ENCODE measurements around the gene RSPO3. TPM values are rescaled to one million over a fixed set of nuclear protein-coding genes. Genes with fewer than 3 reads are reported as not detected.
A peak's percentile ranks its signal among the peaks of the same experiment; 100 is the strongest.

The RSPO3 gene
- total and polyA plus RNA-seq, 2 of the 4 experiments (the other 2 are of a cell fraction): not detected

DNA sequence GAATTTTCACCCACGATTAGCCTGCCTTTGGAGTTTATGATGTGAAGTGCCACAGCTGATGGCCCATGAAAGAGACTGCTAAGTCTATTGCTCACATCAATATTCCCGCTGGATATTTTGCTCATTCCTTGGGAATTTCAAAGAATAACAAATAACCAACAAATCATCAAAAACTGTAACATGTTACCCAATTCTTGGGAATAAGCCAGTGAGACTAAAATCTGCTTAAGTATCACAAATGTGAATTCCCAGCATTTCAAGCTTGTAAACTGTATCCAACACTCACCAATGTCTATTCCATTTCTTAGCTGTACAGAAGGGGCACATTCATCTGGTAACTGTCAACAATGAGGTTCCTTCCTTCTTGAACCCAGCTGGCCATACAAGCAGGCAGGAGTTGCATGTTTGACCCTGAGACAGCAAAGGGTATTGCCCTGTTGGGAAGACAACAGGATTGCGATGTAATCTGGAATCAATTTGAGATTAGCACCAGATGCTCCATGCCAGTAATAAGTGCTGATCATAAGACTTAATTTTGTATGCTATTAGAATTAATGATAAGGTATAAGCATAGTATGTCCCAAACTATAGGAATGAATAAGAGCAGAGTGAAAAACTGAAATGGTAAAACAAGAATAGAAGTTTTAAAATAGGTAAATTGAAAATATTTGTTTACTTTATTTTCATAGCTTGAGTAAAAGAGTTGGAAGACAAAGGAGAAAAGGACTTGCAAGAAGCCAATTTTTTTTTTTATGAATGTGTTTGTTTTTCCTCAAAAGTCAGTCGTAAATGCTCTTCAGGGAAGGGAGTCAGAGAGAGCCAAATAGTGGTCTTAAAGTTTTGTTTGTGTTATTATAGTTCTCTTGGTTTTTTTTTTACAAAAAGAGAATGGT, 58.8 kb downstream of the RSPO3 start:
- H3K9ac ChIP-seq (ENCODE audit: low read depth, low read length): no peak overlapping the region
- peaks cover 2% of the 10 kb centered on the region for H3K27me3 ChIP-seq (ENCODE audit: control insufficient read depth, insufficient read depth, low read length)
- TF ChIP-seq, protein P1, sequence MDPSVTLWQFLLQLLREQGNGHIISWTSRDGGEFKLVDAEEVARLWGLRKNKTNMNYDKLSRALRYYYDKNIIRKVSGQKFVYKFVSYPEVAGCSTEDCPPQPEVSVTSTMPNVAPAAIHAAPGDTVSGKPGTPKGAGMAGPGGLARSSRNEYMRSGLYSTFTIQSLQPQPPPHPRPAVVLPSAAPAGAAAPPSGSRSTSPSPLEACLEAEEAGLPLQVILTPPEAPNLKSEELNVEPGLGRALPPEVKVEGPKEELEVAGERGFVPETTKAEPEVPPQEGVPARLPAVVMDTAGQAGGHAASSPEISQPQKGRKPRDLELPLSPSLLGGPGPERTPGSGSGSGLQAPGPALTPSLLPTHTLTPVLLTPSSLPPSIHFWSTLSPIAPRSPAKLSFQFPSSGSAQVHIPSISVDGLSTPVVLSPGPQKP (IDR thresholded peaks at IDR 0.05; ENCODE audit: borderline replicate concordance, low read depth, low read length): no peak
- peak; percentile 14; the same call in 1 of the 2 replicates for TF ChIP-seq CEBPB (IDR thresholded peaks at IDR 0.05; ENCODE audit: low read depth, low read length)
- no TSS peak for BruUV-seq (replicated peaks)
- no peaks in the 10 kb centered on the region for H3K9me3 ChIP-seq (ENCODE audit: control insufficient read depth, insufficient read depth, low read length)
- H3K27ac ChIP-seq (ENCODE audit: insufficient read depth, low read length): no peak overlapping the region
- DNase-seq: peak; percentile 63
- H3K4me1 ChIP-seq (ENCODE audit: control insufficient read depth, insufficient read depth, low read length): peaks cover 2% of the 10 kb centered on the region; the same call in 1 of the 2 replicates
- H4K91ac ChIP-seq (ENCODE audit: insufficient read depth, low read depth, low read length): no peak overlapping the region
- H3K36me3 ChIP-seq (ENCODE audit: control insufficient read depth, insufficient read depth, low read length): no peaks in the 10 kb centered on the region
- ChIA-PET POLR2A (ENCODE audit: unreplicated experiment) (no interaction called here), CTCF (interaction anchor here (0.5 to 1.4 kb wide), 2 partner anchors 9 to 25 kb away, joined by 3 to 4 read pairs; no protein-coding TSS in a partner anchor)
- no peak overlapping the region for H4K8ac ChIP-seq (ENCODE audit: low read depth in 2 of 2, low read length in 2 of 2)
- H3K18ac ChIP-seq (ENCODE audit: low read depth, low read length): no peak overlapping the region
- in situ Hi-C loops (cut with MboI; ENCODE audit: low sequenced_read_pairs): no loop called here
- H3K56ac ChIP-seq (ENCODE audit: extremely low read depth, insufficient read depth, low read length): no peak overlapping the region
- peak overlapping the region; percentile 50; the same call in 1 of the 2 replicates for H3K4me2 ChIP-seq (ENCODE audit: low read depth, low read length)
- no peak overlapping the region for H3K4me3 ChIP-seq (ENCODE audit: insufficient read depth, low read depth, low read length)
- no peak overlapping the region for H2BK20ac ChIP-seq (ENCODE audit: low read depth, low read length)
- H2AFZ ChIP-seq (replicated peaks; ENCODE audit: low read length, poor library complexity): no peak overlapping the region
- 33% methylated on average over 2 of the region's 4 CpGs; no CpG with 5 or more reads in 1 of the 2 experiments for WGBS, 2 experiments (ENCODE audit: extremely low coverage in 2 of 2, insufficient read length in 1 of 2)
- H3K23ac ChIP-seq (ENCODE audit: low read depth, low read length): no peak overlapping the region
- no peaks in the 10 kb centered on the region for H4K20me1 ChIP-seq (ENCODE audit: insufficient read depth, low read length)
- no peaks in the 10 kb centered on the region for H3K79me1 ChIP-seq (ENCODE audit: low read depth in 1 of 2, low read length in 2 of 2)
- H2BK5ac ChIP-seq (ENCODE audit: low read depth, low read length, poor library complexity, severe bottlenecking): no peak overlapping the region
- peak; percentile 85 for ATAC-seq (ENCODE audit: low read depth)
- H2AK9ac ChIP-seq (replicated peaks; ENCODE audit: low read depth, low read length, poor library complexity): no peak overlapping the region
- no peak overlapping the region for H3K4ac ChIP-seq (ENCODE audit: low read depth, low read length)
- dilution Hi-C loops (cut with HindIII; ENCODE audit: low sequenced_read_pairs, unreplicated experiment): no loop called here
- no peak overlapping the region for H2BK15ac ChIP-seq (ENCODE audit: low read depth, low read length)
- intact Hi-C loops (cut with micrococcal nuclease): no loop called here
- H2BK120ac ChIP-seq (ENCODE audit: low read depth, low read length): no peak overlapping the region
- H2AK5ac ChIP-seq (ENCODE audit: low read depth, low read length): no peak overlapping the region
- H4K5ac ChIP-seq (ENCODE audit: low read depth, low read length): no peak overlapping the region
- H3K14ac ChIP-seq (replicated peaks; ENCODE audit: low read depth, low read length): no peak overlapping the region
- H3K9me1 ChIP-seq (ENCODE audit: insufficient read depth, low read length): no peaks in the 10 kb centered on the region

Data from IMR-90 (cell line).